IPS-15b (cell line): ENCODE data around the gene PLAGL2.

ENCODE experiments used
- H3K27me3 ChIP-seq: one replicate; pipeline ENCODE4 v1.6.1; 2013; ENCODE audit warnings: low read length; ENCODE audit not compliant: control insufficient read depth, insufficient read depth
- H3K36me3 ChIP-seq: one replicate; pipeline ENCODE4 v1.6.1; 2013; ENCODE audit warnings: low read length; ENCODE audit not compliant: control insufficient read depth, insufficient read depth
- H3K4me1 ChIP-seq: one replicate; pipeline ENCODE4 v1.6.1; 2013; ENCODE audit warnings: mild to moderate bottlenecking, low read length; ENCODE audit not compliant: control insufficient read depth, insufficient read depth
- H3K4me3 ChIP-seq: one replicate; pipeline ENCODE4 v1.5.1; 2013; ENCODE audit warnings: low read depth, low read length
- H3K9ac ChIP-seq: one replicate; pipeline ENCODE4 v1.6.1; 2013; ENCODE audit warnings: low read depth, mild to moderate bottlenecking, low read length
- H3K9me3 ChIP-seq: one replicate; pipeline ENCODE4 v1.6.1; 2013; ENCODE audit warnings: mild to moderate bottlenecking, low read length; ENCODE audit not compliant: control insufficient read depth, insufficient read depth

Gene PLAGL2

DNA sequence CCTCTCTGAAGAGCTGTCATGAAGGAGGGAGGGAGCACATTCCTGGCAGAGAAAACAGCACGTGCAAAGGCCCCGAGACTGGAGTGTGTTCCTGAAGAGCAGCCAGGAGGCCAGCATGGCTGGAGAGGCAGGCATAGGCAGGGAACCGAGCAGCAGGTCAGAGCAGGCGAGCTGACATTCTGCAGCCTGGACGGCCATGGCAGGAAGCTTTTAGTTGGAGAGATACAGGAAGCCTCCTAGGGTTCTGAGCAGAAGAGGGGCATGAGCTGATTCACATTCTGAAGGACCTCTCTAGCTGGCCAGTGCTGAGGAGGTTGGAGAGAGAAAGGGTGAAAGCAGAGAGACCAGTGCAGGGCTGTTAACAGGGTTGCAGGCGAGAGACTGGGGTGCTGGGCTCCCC is 29.9 kb upstream of the PLAGL2 start:
- Histone ChIP-seq H3K4me1 (peaks cover 11% of the 10 kb centered on the region), H3K4me3 (no peak overlapping the region), H3K9me3 (no peaks in the 10 kb centered on the region), H3K9ac (no peak overlapping the region), H3K27me3 (no peaks in the 10 kb centered on the region), H3K36me3 (peaks cover 24% of the 10 kb centered on the region)

DNA sequence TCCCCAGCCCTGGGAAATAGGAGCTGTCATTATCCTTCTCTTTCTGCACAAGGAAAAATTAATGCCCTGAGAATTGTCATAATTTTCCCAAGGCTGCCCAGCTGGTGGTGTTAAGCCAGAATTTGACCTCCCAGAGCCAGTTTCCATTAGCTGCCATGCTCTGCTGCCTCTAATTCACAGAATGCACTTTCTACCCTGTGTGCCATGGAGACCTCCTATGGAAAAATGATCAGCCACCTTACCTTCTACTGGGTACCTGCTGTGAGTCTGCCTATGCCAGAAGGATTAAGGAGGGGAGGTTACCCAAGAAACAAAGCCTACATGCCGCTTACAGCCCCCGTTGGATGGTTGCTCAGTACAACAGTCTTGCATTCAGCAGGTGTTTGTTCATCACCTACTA is 29.3 kb upstream of the PLAGL2 start:
- Histone ChIP-seq H3K9me3 (no peaks in the 10 kb centered on the region), H3K4me1 (peaks cover 11% of the 10 kb centered on the region), H3K9ac (no peak overlapping the region), H3K27me3 (no peaks in the 10 kb centered on the region), H3K4me3 (no peak overlapping the region), H3K36me3 (peaks cover 24% of the 10 kb centered on the region)

DNA sequence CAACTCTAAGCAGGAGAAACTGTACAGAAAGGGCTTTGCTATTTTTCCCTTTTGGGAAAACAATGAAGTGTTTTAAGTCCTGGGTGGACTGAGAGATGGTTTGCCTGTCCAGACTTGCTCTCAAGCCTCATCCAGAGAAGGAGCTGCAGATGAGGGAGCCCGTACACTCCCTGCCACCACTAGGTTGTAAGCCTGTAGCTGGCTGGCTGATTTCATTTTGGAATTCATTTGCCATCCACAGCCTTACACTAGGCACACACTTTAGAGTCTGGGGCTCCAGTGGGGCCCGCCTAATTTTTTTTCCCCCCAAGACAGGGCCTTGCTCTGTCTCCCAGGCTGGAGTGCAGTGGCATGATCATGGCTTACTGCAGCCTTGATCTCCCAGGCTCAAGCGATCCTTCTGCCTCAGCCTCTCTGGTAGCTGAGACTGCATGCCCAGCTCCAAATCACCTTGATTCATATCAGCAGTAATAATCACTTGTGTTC is 28.5 kb upstream of the PLAGL2 start:
- H3K27me3 ChIP-seq: no peaks in the 10 kb centered on the region
- H3K36me3 ChIP-seq: peaks cover 25% of the 10 kb centered on the region
- no peak overlapping the region for H3K9ac ChIP-seq
- H3K4me3 ChIP-seq: no peak overlapping the region
- peaks cover 11% of the 10 kb centered on the region for H3K4me1 ChIP-seq
- no peaks in the 10 kb centered on the region for H3K9me3 ChIP-seq

DNA sequence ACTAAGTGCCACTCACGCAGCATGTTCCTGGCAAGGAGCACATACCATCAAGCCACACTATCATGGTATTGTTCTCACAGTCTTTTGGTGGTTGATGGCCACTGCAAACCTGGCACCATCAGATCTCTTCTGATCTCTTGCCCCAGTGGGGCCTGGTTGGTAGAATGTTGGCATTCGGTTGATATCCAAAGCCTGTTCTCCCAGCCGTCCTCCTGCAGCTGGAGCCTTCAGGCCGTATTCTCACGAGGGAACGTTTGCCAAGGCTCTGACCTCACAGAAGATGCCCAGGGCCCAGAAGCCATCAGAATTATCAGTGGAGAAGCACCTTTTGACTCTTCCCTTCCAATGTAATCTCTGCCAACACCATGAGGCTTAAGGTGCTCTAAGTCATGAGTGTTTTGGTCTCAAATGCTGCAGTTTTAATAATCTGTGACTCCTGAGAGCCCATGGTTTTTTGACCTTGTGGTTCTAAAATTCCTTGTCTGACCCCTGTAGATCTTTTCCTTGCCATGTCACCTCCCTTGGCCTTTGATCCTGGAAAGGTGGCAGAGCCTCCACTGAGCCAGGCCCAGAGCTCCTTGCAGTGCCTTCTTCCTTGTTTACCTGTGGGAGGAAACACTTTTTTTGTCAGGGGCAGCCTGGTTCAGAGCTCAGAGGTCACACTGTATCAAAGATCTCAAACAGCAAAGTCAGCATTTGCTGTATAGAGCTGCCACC is 27.9 kb upstream of the PLAGL2 start:
- Histone ChIP-seq H3K36me3 (peaks cover 29% of the 10 kb centered on the region), H3K4me3 (no peak overlapping the region), H3K9me3 (no peaks in the 10 kb centered on the region), H3K27me3 (no peaks in the 10 kb centered on the region), H3K9ac (no peak overlapping the region), H3K4me1 (peaks cover 11% of the 10 kb centered on the region)

DNA sequence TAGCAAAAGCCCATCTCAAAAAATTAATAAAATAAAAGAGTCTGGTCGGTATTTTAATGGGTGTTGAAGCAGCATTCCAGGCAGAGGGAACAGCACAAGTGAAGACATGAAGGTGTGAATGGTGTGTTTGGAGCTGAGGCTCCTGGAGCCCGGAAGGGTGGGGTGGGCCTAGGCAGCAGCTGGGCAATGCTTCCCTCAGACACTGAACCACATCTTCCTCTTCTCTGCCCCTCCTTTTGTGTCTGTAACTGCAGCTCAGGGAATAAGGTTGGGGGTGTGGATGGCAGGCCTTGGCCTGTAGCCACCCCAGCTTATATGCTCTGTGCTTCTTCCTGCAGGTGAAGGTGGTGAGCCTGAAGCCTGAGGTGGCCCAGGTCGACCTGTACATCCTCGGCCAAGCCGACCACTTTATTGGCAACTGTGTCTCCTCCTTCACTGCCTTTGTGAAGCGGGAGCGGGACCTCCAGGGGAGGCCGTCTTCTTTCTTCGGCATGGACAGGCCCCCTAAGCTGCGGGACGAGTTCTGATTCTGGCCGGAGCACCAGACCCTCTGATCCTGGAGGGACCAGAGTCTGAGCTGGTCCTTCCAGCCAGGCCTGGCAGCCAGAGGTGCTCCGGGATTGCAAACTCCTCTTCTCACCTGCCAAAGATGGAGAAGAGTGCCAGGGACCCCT is 26.7 kb upstream of the PLAGL2 start:
- no peak overlapping the region for H3K4me3 ChIP-seq
- no peaks in the 10 kb centered on the region for H3K9me3 ChIP-seq
- no peaks in the 10 kb centered on the region for H3K27me3 ChIP-seq
- H3K36me3 ChIP-seq: peaks cover 29% of the 10 kb centered on the region
- no peak overlapping the region for H3K9ac ChIP-seq
- peaks cover 4% of the 10 kb centered on the region for H3K4me1 ChIP-seq

DNA sequence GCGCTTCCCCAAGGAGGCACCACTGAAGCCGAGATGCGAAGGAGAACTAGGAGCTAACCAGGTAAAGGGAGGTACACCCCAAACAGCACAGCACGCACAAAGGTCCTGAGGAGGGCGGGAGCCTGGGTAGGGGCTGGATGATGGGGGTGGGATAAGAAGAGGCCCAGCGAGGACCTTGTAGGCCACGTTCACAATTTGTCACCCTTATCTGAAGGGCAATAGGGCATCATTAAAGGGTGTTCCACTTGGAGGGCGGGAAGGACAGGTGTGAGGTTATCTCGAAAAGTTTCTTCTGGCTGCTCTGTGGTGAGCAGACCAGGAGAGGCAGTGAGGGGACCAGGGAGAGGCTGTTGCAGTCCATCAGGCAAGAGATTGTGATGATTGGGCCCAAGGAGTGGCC is 25.7 kb upstream of the PLAGL2 start:
- Histone ChIP-seq H3K9me3 (no peaks in the 10 kb centered on the region), H3K4me3 (no peak overlapping the region), H3K9ac (no peak overlapping the region), H3K36me3 (peaks cover 32% of the 10 kb centered on the region), H3K4me1 (no peaks in the 10 kb centered on the region), H3K27me3 (no peaks in the 10 kb centered on the region)

DNA sequence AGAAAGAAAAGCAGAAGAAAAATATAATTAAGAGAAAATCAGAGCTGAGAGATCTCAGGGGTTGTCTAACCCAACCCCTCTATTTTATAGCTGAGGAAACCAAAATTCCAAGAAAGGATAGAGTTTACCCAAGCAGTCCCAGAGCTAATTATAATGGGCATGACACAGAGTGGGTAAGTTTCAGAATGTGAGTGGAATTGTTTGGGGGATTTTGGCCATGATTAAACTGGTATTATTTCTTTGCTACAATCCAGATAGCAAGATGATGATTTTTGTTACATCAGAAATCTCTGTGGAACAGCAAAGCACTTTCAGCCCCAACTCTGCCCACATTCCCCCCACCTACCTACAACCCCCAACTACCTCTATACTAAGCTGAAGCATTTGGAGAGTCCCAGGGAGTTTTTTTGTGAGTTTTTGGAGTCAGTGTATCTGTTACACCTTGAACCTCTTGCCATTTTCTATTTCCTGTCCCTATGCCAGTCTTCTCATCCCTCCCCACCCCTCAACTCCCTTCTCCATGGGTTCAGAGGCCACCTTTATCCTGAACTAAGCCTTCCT is 24.9 kb upstream of the PLAGL2 start:
- Histone ChIP-seq H3K4me1 (no peaks in the 10 kb centered on the region), H3K27me3 (no peaks in the 10 kb centered on the region), H3K4me3 (no peak overlapping the region), H3K9me3 (no peaks in the 10 kb centered on the region), H3K9ac (no peak overlapping the region), H3K36me3 (peaks cover 36% of the 10 kb centered on the region)

DNA sequence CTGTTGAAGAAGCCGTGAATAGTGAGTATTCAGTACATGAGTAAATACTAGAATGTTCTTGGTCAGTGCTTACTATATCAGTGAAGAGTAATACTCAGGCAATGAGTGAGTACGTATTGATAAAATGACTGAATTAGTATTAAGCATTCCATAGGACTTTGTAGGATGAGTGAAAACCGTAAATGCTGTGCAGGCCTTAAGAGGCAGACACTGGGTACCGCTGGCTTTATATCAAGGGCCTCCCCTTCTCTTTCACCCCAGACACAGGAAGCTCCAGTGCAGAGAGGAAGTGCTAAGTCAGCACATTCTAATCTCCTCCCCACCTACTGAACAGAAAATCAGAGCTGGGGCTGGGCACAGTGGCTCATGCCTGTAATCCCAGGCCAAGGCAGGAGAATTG is 24.3 kb upstream of the PLAGL2 start:
- Histone ChIP-seq H3K9me3 (no peaks in the 10 kb centered on the region), H3K4me3 (no peak overlapping the region), H3K9ac (no peak overlapping the region), H3K4me1 (no peaks in the 10 kb centered on the region), H3K27me3 (no peaks in the 10 kb centered on the region), H3K36me3 (peaks cover 33% of the 10 kb centered on the region)

DNA sequence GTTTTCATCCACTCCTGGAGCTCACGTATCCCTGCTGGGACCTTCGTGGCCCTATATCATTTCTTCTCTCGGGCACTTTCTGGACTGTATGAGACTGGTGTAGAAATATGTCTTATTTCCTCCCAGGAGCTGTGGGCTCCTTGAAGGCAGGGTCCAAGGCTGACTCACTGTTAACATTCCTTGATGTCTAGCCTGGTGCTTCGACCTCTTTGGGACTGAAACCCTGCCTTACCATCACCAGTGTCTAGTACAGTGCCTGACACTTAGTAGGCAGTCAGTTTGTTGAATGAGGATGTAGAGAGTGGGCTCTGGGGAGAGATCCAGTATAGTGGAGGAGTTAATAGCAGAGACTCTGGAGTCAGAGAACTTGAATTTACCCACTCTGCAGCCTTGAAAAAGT is 23.7 kb upstream of the PLAGL2 start:
- Histone ChIP-seq H3K9me3 (no peaks in the 10 kb centered on the region), H3K36me3 (peaks cover 33% of the 10 kb centered on the region), H3K9ac (no peak overlapping the region), H3K27me3 (no peaks in the 10 kb centered on the region), H3K4me3 (no peak overlapping the region), H3K4me1 (no peaks in the 10 kb centered on the region)

DNA sequence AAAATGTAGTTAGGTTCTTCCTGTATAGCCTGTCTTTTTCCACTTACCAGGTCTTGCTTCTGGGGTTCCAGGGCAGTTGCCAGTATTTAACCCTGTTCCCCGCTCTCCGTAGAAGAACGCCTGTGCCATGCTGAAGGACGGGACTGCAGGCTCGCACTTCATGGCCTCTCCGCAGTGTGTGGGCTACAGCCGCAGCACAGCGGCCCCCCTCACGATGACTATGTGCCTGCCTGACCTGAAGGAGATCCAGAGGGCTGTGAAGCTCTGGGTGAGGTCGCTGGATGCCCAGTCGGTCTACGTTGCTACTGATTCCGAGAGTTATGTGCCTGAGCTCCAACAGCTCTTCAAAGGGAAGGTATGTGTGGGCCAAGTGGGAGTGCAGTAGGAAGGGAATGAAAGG is 23.2 kb upstream of the PLAGL2 start:
- Histone ChIP-seq H3K9ac (no peak overlapping the region), H3K27me3 (no peaks in the 10 kb centered on the region), H3K4me1 (no peaks in the 10 kb centered on the region), H3K4me3 (no peak overlapping the region), H3K9me3 (no peaks in the 10 kb centered on the region), H3K36me3 (peaks cover 33% of the 10 kb centered on the region)

DNA sequence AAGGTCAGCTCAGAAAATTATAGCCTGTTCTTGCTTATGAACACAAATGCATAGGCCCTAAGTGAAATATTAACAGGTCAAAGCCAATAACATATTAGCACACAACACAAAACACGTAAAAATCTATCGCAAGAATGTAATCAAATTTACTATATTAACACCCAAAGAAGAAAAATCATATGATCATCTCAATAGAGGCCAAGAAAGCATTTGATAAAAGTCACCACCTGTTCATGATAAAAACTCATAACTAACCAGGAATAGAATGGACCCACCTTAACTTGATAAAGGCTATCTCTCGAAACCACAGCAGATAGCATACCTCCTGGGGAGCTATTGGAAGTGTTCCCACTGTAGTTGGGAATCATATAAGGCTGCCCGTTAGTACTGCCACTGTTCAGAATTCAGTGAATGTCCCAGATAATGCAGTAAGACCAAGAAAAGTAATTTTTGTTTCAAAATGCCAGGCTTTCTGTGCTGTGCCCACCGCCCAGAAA is 21.8 kb upstream of the PLAGL2 start:
- Histone ChIP-seq H3K27me3 (no peaks in the 10 kb centered on the region), H3K9ac (no peak overlapping the region), H3K4me3 (no peak overlapping the region), H3K36me3 (peaks cover 25% of the 10 kb centered on the region), H3K4me1 (no peaks in the 10 kb centered on the region), H3K9me3 (no peaks in the 10 kb centered on the region)
